Measurements from ENCODE around the gene YWHAG. TPM values are rescaled to one million over a fixed set of nuclear protein-coding genes. Genes with fewer than 3 reads are reported as not detected.

Gene YWHAG
- total and polyA plus RNA-seq, 2 of the 13 experiments (the other 11 are each of a cell fraction or from before 2014, with no cell fraction given), result 36.9 to 67.5 TPM

- peak; percentile 67; the same call in 1 of the 2 replicates for TF ChIP-seq FOXC1 (CRISPR knock-in tag; IDR thresholded peaks at IDR 0.05; ENCODE audit: borderline replicate concordance)
- TF ChIP-seq ZNF724P (CRISPR knock-in tag; IDR thresholded peaks at IDR 0.05; ENCODE audit: borderline replicate concordance), result 0 out of 2 replicates have a peak, but pooled peaks have one; percentile 40
- no peak for TF ChIP-seq ZC3H13 (CRISPR knock-in tag; IDR thresholded peaks at IDR 0.05)
- no peak for TF ChIP-seq KMT2A (CRISPR knock-in tag; IDR thresholded peaks at IDR 0.05)
- peak; percentile 79; the same call in 1 of the 2 replicates for TF ChIP-seq MEIS2 (CRISPR knock-in tag; IDR thresholded peaks at IDR 0.05)
- TF ChIP-seq ZNF143 (CRISPR knock-in tag; IDR thresholded peaks at IDR 0.05), result peak; percentile 78
- no peak for TF ChIP-seq WIZ (CRISPR knock-in tag; IDR thresholded peaks at IDR 0.05)
- no peak for TF ChIP-seq HCFC1 (IDR thresholded peaks at IDR 0.05; ENCODE audit: low read depth, low read length)
- no peak for TF ChIP-seq KAT7 (CRISPR knock-in tag; IDR thresholded peaks at IDR 0.05; ENCODE audit: borderline replicate concordance)
- TF ChIP-seq HNF1B (CRISPR knock-in tag; IDR thresholded peaks at IDR 0.05), result no peak
- no peak for TF ChIP-seq MZF1 (CRISPR knock-in tag; IDR thresholded peaks at IDR 0.05; ENCODE audit: borderline replicate concordance)
- no peak for TF ChIP-seq ZNF513 (CRISPR knock-in tag; conservative IDR thresholded peaks at IDR 0.05)
- peak; percentile 49 for TF ChIP-seq THAP11 (CRISPR knock-in tag; IDR thresholded peaks at IDR 0.05)
- no peak for TF ChIP-seq BCL6 (CRISPR knock-in tag; IDR thresholded peaks at IDR 0.05)
- no peak for TF ChIP-seq HINFP (CRISPR knock-in tag; IDR thresholded peaks at IDR 0.05; ENCODE audit: low read depth)
- TF ChIP-seq DDIT3 (CRISPR knock-in tag; IDR thresholded peaks at IDR 0.05), result no peak
- no peak for TF ChIP-seq ZNF124 (CRISPR knock-in tag; IDR thresholded peaks at IDR 0.05)
- TF ChIP-seq DZIP1 (CRISPR knock-in tag; IDR thresholded peaks at IDR 0.05), result no peak
- no peak for TF ChIP-seq ZBTB1 (CRISPR knock-in tag; IDR thresholded peaks at IDR 0.05; ENCODE audit: borderline replicate concordance)
- no peak for TF ChIP-seq ZNF329 (CRISPR knock-in tag; IDR thresholded peaks at IDR 0.05; ENCODE audit: low read depth)
- TF ChIP-seq ZNF503 (CRISPR knock-in tag; IDR thresholded peaks at IDR 0.05), result no peak
These were observed 64.3 kb downstream of the YWHAG start (continued) for GRCh38 chr7:76294344-76295024.
